H9 (cell line): ENCODE results near the gene RHBDD1. TPM values are rescaled to one million over a fixed set of nuclear protein-coding genes. Genes with fewer than 3 reads are reported as not detected.

Experiments used
- DNase-seq: peaks from one replicate; pipeline ENCODE4 v3.0.0-alpha.2; 2017
- H2AFZ ChIP-seq: one replicate; pipeline ENCODE4 v1.6.1; 2013; ENCODE audit warnings: mild to moderate bottlenecking, low read length, control low read depth, moderate library complexity
- H2AK5ac ChIP-seq: 2 replicates; pipeline ENCODE4 v1.6.1; 2013; ENCODE audit warnings: low read length, control low read depth, mixed read lengths; ENCODE audit not compliant: insufficient read length
- H2BK120ac ChIP-seq: one replicate; pipeline ENCODE4 v1.6.1; 2013; ENCODE audit warnings: low read depth, mild to moderate bottlenecking, low read length, control low read depth, inconsistent platforms; ENCODE audit not compliant: poor library complexity, severe bottlenecking
- H2BK12ac ChIP-seq: 2 replicates; pipeline ENCODE4 v1.6.1; 2013; ENCODE audit warnings: low read length, control low read depth, mixed read lengths, low read depth; ENCODE audit not compliant: insufficient read length
- H2BK15ac ChIP-seq: 2 replicates; pipeline ENCODE4 v1.6.1; 2013; ENCODE audit warnings: low read depth, low read length, control low read depth
- H2BK20ac ChIP-seq: one replicate; pipeline ENCODE4 v1.6.1; 2013; ENCODE audit warnings: low read depth, mild to moderate bottlenecking, low read length, control low read depth, inconsistent platforms; ENCODE audit not compliant: poor library complexity, severe bottlenecking
- H2BK5ac ChIP-seq: 2 replicates; pipeline ENCODE4 v1.6.1; 2013; ENCODE audit warnings: low read length, control low read depth, mixed read lengths; ENCODE audit not compliant: insufficient read length
- H3K14ac ChIP-seq: 2 replicates; pipeline ENCODE4 v1.6.1; 2013; ENCODE audit warnings: low read length, control low read depth; ENCODE audit not compliant: insufficient read depth
- H3K18ac ChIP-seq: 2 replicates; pipeline ENCODE4 v1.6.1; 2013; ENCODE audit warnings: low read depth, mild to moderate bottlenecking, mixed read lengths, low read length, control low read depth; ENCODE audit not compliant: insufficient read length
- H3K23ac ChIP-seq: 2 replicates; pipeline ENCODE4 v1.6.1; 2013; ENCODE audit warnings: low read length, control low read depth, mixed read lengths, low read depth; ENCODE audit not compliant: insufficient read length
- H3K23me2 ChIP-seq: 2 replicates; pipeline ENCODE4 v1.6.1; 2013; ENCODE audit warnings: low read depth, mild to moderate bottlenecking, mixed read lengths, low read length, control low read depth; ENCODE audit not compliant: insufficient read length, poor library complexity, severe bottlenecking
- H3K27ac ChIP-seq: 2 replicates; pipeline ENCODE4 v1.5.1; 2013; ENCODE audit warnings: low read length, control low read depth, mixed read lengths, low read depth; ENCODE audit not compliant: insufficient read length
- H3K27me3 ChIP-seq: 2 replicates; pipeline ENCODE4 v1.6.1; 2013; ENCODE audit warnings: low read length, control low read depth, inconsistent platforms; ENCODE audit not compliant: insufficient read depth
- H3K4ac ChIP-seq: 2 replicates; pipeline ENCODE4 v1.6.1; 2013; ENCODE audit warnings: low read depth, mild to moderate bottlenecking, control low read depth, inconsistent platforms, low read length, moderate library complexity
- H3K4me1 ChIP-seq: 2 replicates; pipeline ENCODE4 v1.6.1; 2013; ENCODE audit warnings: low read length, control low read depth, inconsistent platforms; ENCODE audit not compliant: insufficient read depth
- H3K4me2 ChIP-seq: 2 replicates; pipeline ENCODE4 v1.6.1; 2013; ENCODE audit warnings: low read length, control low read depth, mixed read lengths; ENCODE audit not compliant: insufficient read length, insufficient read depth
- H3K56ac ChIP-seq: 2 replicates; pipeline ENCODE4 v1.6.1; 2013; ENCODE audit warnings: low read depth, mild to moderate bottlenecking, mixed read lengths, low read length, control low read depth; ENCODE audit not compliant: insufficient read length
- H3K79me1 ChIP-seq: 2 replicates; pipeline ENCODE4 v1.6.1; 2013; ENCODE audit warnings: low read depth, mild to moderate bottlenecking, moderate library complexity, low read length, control low read depth, inconsistent platforms; ENCODE audit not compliant: insufficient read depth, poor library complexity, severe bottlenecking
- H3K79me2 ChIP-seq: 2 replicates; pipeline ENCODE4 v1.6.1; 2013; ENCODE audit warnings: low read length, control low read depth, inconsistent platforms; ENCODE audit not compliant: insufficient read depth
- H3K9ac ChIP-seq: 2 replicates; pipeline ENCODE4 v1.6.1; 2013; ENCODE audit warnings: low read length, control low read depth, mixed read lengths; ENCODE audit not compliant: insufficient read length; ENCODE audit errors: extremely low read depth
- H3K9me3 ChIP-seq: one replicate; pipeline ENCODE4 v1.6.1; 2013; ENCODE audit warnings: low read depth, low read length, inconsistent platforms; ENCODE audit not compliant: control insufficient read depth
- H3T11ph ChIP-seq: one replicate; pipeline ENCODE4 v1.6.1; 2013; ENCODE audit warnings: mild to moderate bottlenecking, low read length, control low read depth, inconsistent platforms
- H4K20me1 ChIP-seq: one replicate; pipeline ENCODE4 v1.6.1; 2013; ENCODE audit not compliant: control insufficient read depth, insufficient read length, insufficient read depth
- H4K5ac ChIP-seq: 2 replicates; pipeline ENCODE4 v1.6.1; 2013; ENCODE audit warnings: low read depth, mild to moderate bottlenecking, mixed read lengths, low read length, control low read depth; ENCODE audit not compliant: insufficient read length
- H4K8ac ChIP-seq: replicated peaks from 2 replicates; pipeline ENCODE4 v1.6.1; 2013; ENCODE audit warnings: low read length, control low read depth, mixed read lengths, low read depth; ENCODE audit not compliant: insufficient read length
- H4K91ac ChIP-seq: 2 replicates; pipeline ENCODE4 v1.6.1; 2013; ENCODE audit warnings: low read depth, mild to moderate bottlenecking, moderate library complexity, mixed read lengths, low read length, control low read depth; ENCODE audit not compliant: insufficient read length
- H3K27ac Mint-ChIP-seq, 3 experiments: 2 replicates in 2 of 3; 3 replicates in 1 of 3; pipeline ENCODE4 v1.8.0; 2020 to 2021; ENCODE audit warnings: mixed read lengths in 3 of 3, mild to moderate bottlenecking in 1 of 3, moderate library complexity in 1 of 3
- H3K27me3 Mint-ChIP-seq: 2 replicates; pipeline ENCODE4 v1.8.0; 2021; ENCODE audit warnings: low read depth, mild to moderate bottlenecking, moderate library complexity, mixed read lengths
- H3K36me3 Mint-ChIP-seq, 3 experiments: 2 replicates in 2 of 3; 3 replicates in 1 of 3; pipeline ENCODE4 v1.8.0; 2020 to 2021; ENCODE audit warnings: low read depth in 3 of 3, mixed read lengths in 3 of 3; ENCODE audit not compliant: insufficient read depth in 1 of 3
- H3K4me1 Mint-ChIP-seq, 2 experiments: 2 replicates each; pipeline ENCODE4 v1.8.0; 2020; ENCODE audit warnings: mixed read lengths in 2 of 2
- H3K4me3 Mint-ChIP-seq, 2 experiments: 2 replicates in 1 of 2; 3 replicates in 1 of 2; pipeline ENCODE4 v1.8.0; 2020 to 2021; ENCODE audit warnings: mild to moderate bottlenecking in 2 of 2, mixed read lengths in 2 of 2, moderate library complexity in 1 of 2
- H3K9me3 Mint-ChIP-seq, 2 experiments: 2 replicates in 1 of 2; 3 replicates in 1 of 2; pipeline ENCODE4 v1.8.0; 2020; ENCODE audit warnings: mild to moderate bottlenecking in 2 of 2, mixed read lengths in 2 of 2, moderate library complexity in 1 of 2
- CTCF ChIP-seq: fragments of 200-600 bp; sonication (generic); conservative IDR thresholded peaks from 3 replicates; pipeline ENCODE4 v1.8.0; 2021; ENCODE audit warnings: antibody characterized with exemption, mild to moderate bottlenecking
- WGBS: extraction: QIAGEN DNeasy Blood & Tissue Kit; methylation state at CpG from one replicate; pipeline ENCODE4 v1.1.7; 2013; ENCODE audit warnings: missing lambda C conversion rate, low lambda C conversion rate, mixed read lengths; ENCODE audit not compliant: insufficient read length; ENCODE audit errors: extremely low coverage; 5-methylcytosine and 5-hydroxymethylcytosine counted together
- total RNA-seq: library from RNA; stranded (reverse); gene quantifications from 2 replicates; pipeline ENCODE4 v1.2.1, GENCODE V29; 2021

Gene RHBDD1
- total RNA-seq, 1 experiment from 2014 or later = 24.9 TPM

- Histone ChIP-seq H2BK120ac (no peak overlapping the region), H3K56ac (no peak overlapping the region), H2AK5ac (no peak overlapping the region), H3K14ac (no peak overlapping the region), H3T11ph (no peak overlapping the region), H3K9me3 (no peaks in the 10 kb centered on the region), H2BK15ac (no peak overlapping the region), H3K79me2 (no peaks in the 10 kb centered on the region), H2BK5ac (no peak overlapping the region), H4K5ac (no peak overlapping the region), H2AFZ (no peak overlapping the region), H3K23ac (no peak overlapping the region), H3K27me3 (no peaks in the 10 kb centered on the region), H2BK20ac (no peak overlapping the region), H2BK12ac (no peak overlapping the region), H4K20me1 (no peaks in the 10 kb centered on the region), H3K4ac (no peak overlapping the region), H4K8ac (no peak overlapping the region), H3K27ac (no peak overlapping the region), H3K9ac (no peak overlapping the region), H3K4me2 (no peak overlapping the region), H4K91ac (no peak overlapping the region), H3K18ac (no peak overlapping the region), H3K23me2 (peaks cover 22% of the 10 kb centered on the region), H3K79me1 (no peaks in the 10 kb centered on the region), H3K4me1 (no peaks in the 10 kb centered on the region)
- no peak overlapping the region for H3K27ac Mint-ChIP-seq
- DNase-seq = no peak
- TF ChIP-seq CTCF = no peak
- peaks cover 17 to 22% of the 10 kb centered on the region in 2 experiments for H3K4me1 Mint-ChIP-seq
- no CpG with 5 or more reads among the region's 1 CpG for WGBS
- H3K27me3 Mint-ChIP-seq = no peaks in the 10 kb centered on the region
- no peaks in the 10 kb centered on the region; a peak in 1 of 5 replicates for H3K9me3 Mint-ChIP-seq
- peaks cover 0 to 2% (median 0%) of the 10 kb centered on the region in 3 experiments; a peak in 2 of 7 replicates for H3K36me3 Mint-ChIP-seq
- no peak overlapping the region for H3K4me3 Mint-ChIP-seq
These were observed 32.4 kb upstream of the RHBDD1 start for GRCh38 chr2:226803410-226803809.
